CD4-positive, alpha-beta T cell treated with Interleukin-4 for 4 hours (primary cell): ENCODE data around the gene SNHG17.
"Not testable (repeated sequence)": the region's sequence is repeated elsewhere in the genome, so short reads cannot be mapped to it uniquely, and the experiment has no call there.

Experiments used
- DNase-seq: peaks from one replicate; pipeline ENCODE4 v3.0.0-alpha.2; 2020

SNHG17 gene

GRCh38 chr20:38434770-38435554, at the start of gene SNHG17:
TSS of gene SNHG17 (minus strand) at chr20:38435328.
- peak; percentile 88 for DNase-seq

DNA sequence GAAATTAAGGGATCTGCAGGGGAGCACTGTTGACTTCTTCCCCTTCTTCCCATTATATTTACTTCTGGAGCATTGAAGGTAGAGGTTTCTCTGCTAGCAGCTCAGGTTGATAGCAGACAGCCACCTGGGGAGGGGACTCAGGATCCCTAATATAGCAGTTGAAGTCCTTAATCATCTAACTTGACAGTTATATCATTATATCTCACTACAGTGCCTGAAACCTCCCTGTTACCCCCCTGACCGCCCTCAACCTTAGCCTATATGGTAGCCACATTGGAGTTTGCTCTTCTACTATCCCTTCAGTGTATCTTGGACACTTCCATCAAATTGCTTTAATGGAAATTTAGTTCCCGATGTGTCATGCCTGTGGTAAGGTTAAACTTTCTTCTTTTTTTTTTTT, 44.5 kb upstream of the SNHG17 start:
- DNase-seq = no peak

DNA sequence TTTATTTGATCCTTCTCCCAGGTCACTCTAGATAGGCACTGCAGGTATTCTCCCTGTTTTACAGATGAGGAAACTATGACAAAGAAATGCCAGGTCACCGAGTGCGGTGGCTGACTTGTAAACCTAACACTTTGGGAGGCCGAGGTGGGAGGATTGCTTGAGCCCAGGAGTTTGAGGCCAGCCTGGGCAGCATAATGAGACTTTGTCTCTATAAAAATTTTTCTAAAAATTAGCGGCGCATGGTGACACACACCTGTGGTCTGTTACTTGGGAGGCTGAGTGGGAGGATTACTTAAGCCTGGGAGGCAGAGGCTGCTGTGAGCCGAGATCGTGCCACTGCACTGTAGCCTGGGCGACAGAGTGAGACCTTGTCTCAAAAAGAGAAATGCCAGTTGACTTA, 42.6 kb upstream of the SNHG17 start:
- DNase-seq = no peak

- DNase-seq = no peak
Observed at GRCh38 chr20:38473367-38473795, 38.3 kb upstream of the SNHG17 start.

DNA sequence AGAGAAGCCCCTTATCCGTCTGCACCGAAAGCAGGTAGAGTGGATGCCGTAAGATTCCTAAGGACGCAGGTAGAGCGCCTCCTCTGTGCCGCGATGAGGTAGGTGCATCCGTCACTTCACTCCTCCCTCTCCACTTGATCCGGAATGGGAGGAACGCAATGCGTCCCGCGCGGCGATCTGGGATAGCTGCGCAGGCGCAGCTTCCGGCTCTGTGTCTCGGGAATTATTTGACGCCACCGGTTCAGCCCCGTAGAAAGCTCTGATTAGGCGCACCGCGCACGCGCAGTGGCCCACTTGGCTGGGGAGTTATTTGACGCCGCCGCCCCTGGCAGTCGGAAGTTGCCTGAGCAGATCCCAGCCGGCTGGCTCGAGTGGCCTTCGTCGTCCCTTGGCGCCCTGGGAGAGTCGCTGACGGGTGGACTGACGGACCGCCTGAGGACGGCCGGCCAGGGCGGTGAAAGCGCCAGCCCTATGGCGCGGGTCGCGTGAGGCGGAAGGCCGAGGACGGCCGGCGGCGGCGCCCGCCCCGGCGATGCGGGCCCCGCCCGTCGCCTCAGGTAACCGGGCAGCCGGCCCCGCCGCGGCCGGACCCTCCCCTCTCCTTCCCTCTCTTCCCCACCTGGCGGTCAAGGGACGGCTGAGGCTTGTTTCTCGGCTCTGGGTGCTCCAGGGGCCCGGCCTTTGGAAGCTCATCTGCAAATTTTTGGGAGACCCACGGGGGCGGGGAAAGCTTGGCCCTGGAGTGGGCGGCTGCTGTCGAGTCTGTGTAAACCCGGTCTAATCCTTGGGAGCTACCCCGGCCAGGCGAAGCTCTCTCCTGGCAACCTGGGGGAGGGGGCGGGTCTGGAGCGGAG, 37.6 kb upstream of the SNHG17 start, which contains the start of gene RALGAPB:
Gene RALGAPB (plus strand): TSS at position 331 of the 854 bp plus-strand sequence. CDS start 15,590 bp downstream, outside the sequence.
- peak; percentile 98 for DNase-seq

DNA sequence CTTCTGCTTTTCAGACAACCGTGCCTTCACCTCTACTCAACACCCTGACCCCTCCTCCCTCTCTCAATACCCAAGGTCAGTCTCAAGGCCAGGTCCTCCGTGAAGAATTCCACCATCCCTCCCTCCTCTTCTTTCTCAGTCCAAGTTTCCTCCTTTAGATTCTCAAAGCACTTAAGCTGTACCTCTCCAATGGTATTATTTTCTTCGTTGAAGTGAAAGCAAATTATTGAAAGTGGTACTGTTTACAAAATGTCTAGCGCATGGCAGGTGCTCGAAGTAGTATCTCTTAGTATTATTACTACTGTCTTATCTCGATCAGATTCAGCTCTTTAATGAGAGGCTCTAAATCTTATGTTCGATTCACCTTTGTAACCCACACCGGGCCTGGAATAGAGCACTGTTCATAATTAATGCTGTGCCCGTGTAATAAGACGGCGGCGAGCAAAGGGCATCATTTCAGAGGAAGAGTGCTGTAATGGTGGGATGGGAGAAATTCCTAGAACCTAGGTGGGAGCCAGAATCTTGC, 36.9 kb upstream of the SNHG17 start:
- no peak for DNase-seq

DNA sequence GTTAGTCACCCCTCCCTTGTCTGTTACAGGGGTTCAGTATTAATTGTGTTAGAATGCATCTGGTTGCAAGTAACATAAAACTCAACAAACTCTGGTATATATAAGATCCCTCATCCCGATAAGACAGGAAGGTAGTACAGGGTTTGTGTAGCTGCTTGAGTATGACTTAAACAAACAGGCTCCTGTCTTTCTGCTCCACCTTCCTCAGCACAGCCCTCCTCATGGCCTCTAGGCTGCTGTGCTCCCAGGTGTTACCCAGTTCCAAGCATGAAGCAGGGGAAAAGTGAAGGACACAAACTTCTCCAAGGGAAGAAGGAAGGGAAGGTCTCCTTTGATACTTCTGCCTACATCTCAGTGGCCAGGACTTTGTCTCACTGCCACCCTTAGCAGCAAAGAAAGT, 36.1 kb upstream of the SNHG17 start:
- DNase-seq = no peak

DNA sequence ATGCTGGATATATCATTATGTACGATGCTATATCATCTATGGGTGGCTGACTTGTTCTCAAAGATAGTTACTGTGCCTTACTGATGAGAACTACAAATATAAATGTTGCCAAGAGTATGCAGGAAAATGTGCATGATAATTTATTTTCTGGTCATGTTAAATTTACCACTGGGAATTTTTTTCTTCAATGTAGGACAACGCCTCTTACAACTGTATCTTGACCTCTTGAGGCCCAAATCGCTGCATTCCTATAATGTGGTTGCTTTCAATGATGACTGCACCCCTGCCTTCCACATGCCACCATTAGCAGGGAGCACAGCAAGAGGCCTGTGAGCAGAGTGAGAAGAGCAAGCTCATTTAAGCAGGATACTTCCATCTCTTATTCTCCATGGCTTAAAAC, 31.9 kb upstream of the SNHG17 start:
- DNase-seq = no peak

DNA sequence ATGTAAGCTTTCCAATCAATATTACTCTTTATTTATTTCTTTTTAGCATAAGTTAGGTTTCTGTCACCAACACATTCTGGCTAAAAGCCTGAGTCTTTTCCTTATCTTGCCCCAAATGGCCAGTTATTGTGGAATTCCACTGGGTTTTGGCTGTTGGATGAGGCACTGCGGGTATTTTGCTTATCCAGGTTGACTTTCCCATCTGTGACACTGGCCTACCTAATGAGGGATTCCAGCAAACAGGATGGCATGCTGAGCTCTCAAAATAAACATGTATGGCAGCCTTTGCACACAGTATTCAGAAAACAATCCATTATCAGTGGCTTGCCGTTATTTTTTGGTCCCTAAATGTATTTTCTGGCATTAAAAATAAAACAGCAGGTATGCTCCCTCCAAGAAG, 31.0 kb upstream of the SNHG17 start:
- DNase-seq = no peak

- DNase-seq = not testable (repeated sequence)
Observed at GRCh38 chr20:38461569-38461968, 26.4 kb upstream of the SNHG17 start.

DNA sequence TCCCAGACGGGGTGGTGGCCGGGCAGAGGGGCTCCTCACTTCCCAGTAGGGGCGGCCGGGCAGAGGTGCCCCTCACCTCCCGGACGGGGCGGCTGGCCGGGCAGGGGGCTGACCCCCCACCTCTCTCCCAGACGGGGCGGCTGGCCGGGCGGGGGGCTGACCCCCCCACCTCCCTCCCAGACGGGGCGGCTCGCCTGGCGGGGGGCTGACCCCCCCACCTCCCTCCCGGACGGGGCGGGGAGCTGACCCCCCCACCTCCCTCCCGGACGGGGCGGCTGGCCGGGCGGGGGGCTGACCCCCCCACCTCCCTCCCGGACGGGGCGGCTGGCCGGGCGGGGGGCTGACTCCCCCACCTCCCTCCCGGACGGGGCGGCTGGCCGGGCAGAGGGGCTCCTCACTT, 26.0 kb upstream of the SNHG17 start:
- DNase-seq = not testable (repeated sequence)

- not testable (repeated sequence) for DNase-seq
Observed at GRCh38 chr20:38460631-38461030, 25.5 kb upstream of the SNHG17 start.

GRCh38 chr20:38460040-38460623, 25.0 kb upstream of the SNHG17 start:
- DNase-seq = no peak

GRCh38 chr20:38458314-38458713, 23.2 kb upstream of the SNHG17 start:
- no peak for DNase-seq

- DNase-seq = no peak
Observed at GRCh38 chr20:38454556-38455473, 19.7 kb upstream of the SNHG17 start.

GRCh38 chr20:38453941-38454340, 18.8 kb upstream of the SNHG17 start:
- DNase-seq = no peak

DNA sequence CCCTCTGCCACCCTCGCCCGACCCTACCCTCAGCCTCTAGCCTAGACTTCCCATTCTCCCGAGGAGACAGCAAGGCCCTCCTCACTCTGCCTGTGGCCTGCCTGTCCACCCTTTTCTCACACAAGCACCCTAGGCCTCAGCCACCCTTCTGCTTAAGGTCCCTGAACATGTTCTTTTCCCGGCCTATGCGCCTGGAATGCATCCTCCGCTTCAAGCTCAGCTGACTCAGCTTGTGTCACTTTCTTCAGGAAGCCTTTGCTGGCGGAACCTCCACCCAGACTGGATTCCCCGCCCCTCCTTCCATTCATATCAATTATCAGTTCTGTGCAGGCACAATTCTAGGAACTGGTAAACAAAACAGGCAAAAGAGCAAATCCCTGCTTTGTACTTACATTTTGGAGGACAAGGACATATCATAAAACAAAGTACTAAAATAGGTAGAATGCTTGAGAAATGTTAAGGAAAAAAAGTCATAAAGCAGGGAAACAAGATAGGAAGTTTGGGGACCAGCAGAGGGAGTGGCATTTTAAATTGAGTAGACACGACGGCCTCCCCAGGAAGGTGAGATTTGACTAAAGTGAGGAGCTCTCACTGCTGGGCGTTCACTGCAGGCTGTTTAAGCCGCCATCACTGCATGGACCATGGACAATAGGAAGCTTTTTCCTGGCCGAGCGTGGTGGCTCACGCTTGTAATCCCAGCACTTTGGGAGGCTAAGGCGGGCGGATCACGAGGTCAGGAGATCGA, 17.9 kb upstream of the SNHG17 start:
- DNase-seq = no peak

- DNase-seq = no peak
Observed at GRCh38 chr20:38450412-38450975, 15.4 kb upstream of the SNHG17 start.

- DNase-seq = no peak
Observed at GRCh38 chr20:38449046-38449445, 13.9 kb upstream of the SNHG17 start.

- no peak for DNase-seq
Observed at GRCh38 chr20:38447931-38448675, 13.0 kb upstream of the SNHG17 start.
